ENCODE results near the gene TANC1.

The TANC1 gene

GRCh38 chr2:159071190-159071915 is 102.9 kb downstream of the TANC1 start:
- Histone ChIP-seq H3K4me3 (ENCODE audit: control insufficient read depth in 1 of 7, extremely low read depth in 1 of 7, insufficient read depth in 4 of 7, low read depth in 2 of 7, low read length in 6 of 7) (no peak overlapping the region), H3K4me1 (ENCODE audit: control extremely low read depth in 1 of 4, control insufficient read depth in 4 of 4, insufficient read depth in 4 of 4, low read length in 3 of 4) (no peaks in the 10 kb centered on the region), H3K36me3 (ENCODE audit: control insufficient read depth in 4 of 4, insufficient read depth in 4 of 4, low read length in 3 of 4) (no peaks in the 10 kb centered on the region), H3K27me3 (replicated peaks in 2 of 5; ENCODE audit: control insufficient read depth in 4 of 5, insufficient read depth in 5 of 5, low read length in 4 of 5) (no peaks in the 10 kb centered on the region), H3K27ac (ENCODE audit: insufficient read depth in 1 of 2, low read depth in 1 of 2, low read length in 2 of 2, poor library complexity in 1 of 2, severe bottlenecking in 2 of 2) (no peak overlapping the region), H3K9me3 (ENCODE audit: control extremely low read depth in 1 of 5, control insufficient read depth in 4 of 5, insufficient read depth in 2 of 5, low read depth in 1 of 5, low read length in 4 of 5) (no peaks in the 10 kb centered on the region)
- POLR2A ChIA-PET: no interaction called here
- WGBS (ENCODE audit: insufficient coverage): no CpG with 5 or more reads among the region's 2 CpGs
- DNase-seq: no peak
- CTCF ChIA-PET: interaction anchor here (2.7 to 4.3 kb wide), 4 partner anchors 8 to 20 kb away, joined by 6 to 16 read pairs (median 8); no protein-coding TSS in a partner anchor

GRCh38 chr2:159072795-159073194 is 104.4 kb downstream of the TANC1 start:
- ChIA-PET POLR2A (no interaction called here), CTCF (interaction anchor here (0.6 to 4.3 kb wide), 6 partner anchors 9 to 69 kb away, joined by 3 to 16 read pairs (median 4); no protein-coding TSS in a partner anchor)
- no peak for DNase-seq
- Histone ChIP-seq H3K9me3 (ENCODE audit: control extremely low read depth in 1 of 5, control insufficient read depth in 4 of 5, insufficient read depth in 2 of 5, low read depth in 1 of 5, low read length in 4 of 5) (no peaks in the 10 kb centered on the region), H3K27ac (ENCODE audit: insufficient read depth in 1 of 2, low read depth in 1 of 2, low read length in 2 of 2, poor library complexity in 1 of 2, severe bottlenecking in 2 of 2) (no peak overlapping the region), H3K4me1 (ENCODE audit: control extremely low read depth in 1 of 4, control insufficient read depth in 4 of 4, insufficient read depth in 4 of 4, low read length in 3 of 4) (no peaks in the 10 kb centered on the region), H3K36me3 (ENCODE audit: control insufficient read depth in 4 of 4, insufficient read depth in 4 of 4, low read length in 3 of 4) (no peaks in the 10 kb centered on the region), H3K4me3 (ENCODE audit: control insufficient read depth in 1 of 7, extremely low read depth in 1 of 7, insufficient read depth in 4 of 7, low read depth in 2 of 7, low read length in 6 of 7) (no peak overlapping the region), H3K27me3 (replicated peaks in 2 of 5; ENCODE audit: control insufficient read depth in 4 of 5, insufficient read depth in 5 of 5, low read length in 4 of 5) (no peaks in the 10 kb centered on the region)
- no CpG with 5 or more reads among the region's 2 CpGs for WGBS (ENCODE audit: insufficient coverage)

DNA sequence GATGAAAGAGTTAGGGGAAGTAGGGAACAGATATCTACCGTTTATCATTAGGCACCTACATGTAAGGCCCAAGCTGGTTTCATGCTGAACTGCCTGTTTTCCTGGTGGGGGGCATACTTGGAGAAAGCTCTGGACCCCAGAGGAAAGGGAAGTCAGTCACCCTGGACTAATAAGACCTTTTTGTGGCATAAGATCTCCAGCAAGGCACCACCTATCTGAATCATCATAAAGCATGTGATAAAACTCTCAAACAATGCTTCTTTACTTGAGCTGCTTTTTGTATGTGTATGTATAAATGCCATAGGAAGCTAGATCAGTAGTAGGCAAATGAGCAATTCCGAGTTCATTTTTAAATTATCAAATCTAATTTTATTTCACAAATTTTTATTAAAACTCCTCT is 104.8 kb downstream of the TANC1 start:
- Histone ChIP-seq H3K4me1 (ENCODE audit: control extremely low read depth in 1 of 4, control insufficient read depth in 4 of 4, insufficient read depth in 4 of 4, low read length in 3 of 4) (no peaks in the 10 kb centered on the region), H3K9me3 (ENCODE audit: control extremely low read depth in 1 of 5, control insufficient read depth in 4 of 5, insufficient read depth in 2 of 5, low read depth in 1 of 5, low read length in 4 of 5) (no peaks in the 10 kb centered on the region), H3K27ac (ENCODE audit: insufficient read depth in 1 of 2, low read depth in 1 of 2, low read length in 2 of 2, poor library complexity in 1 of 2, severe bottlenecking in 2 of 2) (no peak overlapping the region), H3K4me3 (ENCODE audit: control insufficient read depth in 1 of 7, extremely low read depth in 1 of 7, insufficient read depth in 4 of 7, low read depth in 2 of 7, low read length in 6 of 7) (no peak overlapping the region), H3K36me3 (ENCODE audit: control insufficient read depth in 4 of 4, insufficient read depth in 4 of 4, low read length in 3 of 4) (no peaks in the 10 kb centered on the region), H3K27me3 (replicated peaks in 2 of 5; ENCODE audit: control insufficient read depth in 4 of 5, insufficient read depth in 5 of 5, low read length in 4 of 5) (no peaks in the 10 kb centered on the region)
- POLR2A ChIA-PET: no interaction called here
- 67% methylated on average over 1 of the region's 2 CpGs for WGBS (ENCODE audit: insufficient coverage)
- DNase-seq: no peak
- CTCF ChIA-PET: interaction anchor here (0.6 to 4.3 kb wide), 6 partner anchors 10 to 68 kb away, joined by 3 to 16 read pairs (median 4); no protein-coding TSS in a partner anchor

DNA sequence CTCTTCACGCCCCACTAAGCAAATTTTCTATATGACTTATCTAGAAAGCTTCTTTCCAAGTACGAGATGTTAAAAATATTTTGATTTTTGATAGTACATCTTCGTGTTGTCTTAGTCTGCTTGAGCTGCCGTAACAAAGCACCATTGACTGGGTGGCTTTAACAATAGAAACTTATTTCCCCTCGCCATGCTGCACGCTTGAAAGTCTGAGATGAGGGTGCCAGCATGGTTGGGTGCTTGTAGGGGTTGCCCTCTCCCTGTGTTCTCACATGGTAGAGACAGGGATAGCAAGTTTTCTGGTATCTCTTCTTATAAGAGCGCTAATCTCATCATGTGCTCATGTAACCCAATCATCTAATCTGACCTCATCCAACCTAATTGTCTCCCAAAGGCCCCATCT is 106.2 kb downstream of the TANC1 start:
- ChIA-PET CTCF (interaction anchor here (1.0 kb wide), 1 partner anchor 12 kb away, joined by 3 read pairs; no protein-coding TSS in a partner anchor), POLR2A (no interaction called here)
- H3K27ac ChIP-seq (ENCODE audit: insufficient read depth in 1 of 2, low read depth in 1 of 2, low read length in 2 of 2, poor library complexity in 1 of 2, severe bottlenecking in 2 of 2): no peak overlapping the region
- H3K4me3 ChIP-seq (ENCODE audit: control insufficient read depth in 1 of 7, extremely low read depth in 1 of 7, insufficient read depth in 4 of 7, low read depth in 2 of 7, low read length in 6 of 7): no peak overlapping the region
- 96% methylated on average over 4 of the region's 7 CpGs for WGBS (ENCODE audit: insufficient coverage)
- no peak for DNase-seq
- peaks cover 0 to 2% (median 0%) of the 10 kb centered on the region in 5 experiments for H3K9me3 ChIP-seq (ENCODE audit: control extremely low read depth in 1 of 5, control insufficient read depth in 4 of 5, insufficient read depth in 2 of 5, low read depth in 1 of 5, low read length in 4 of 5)
- no peaks in the 10 kb centered on the region for H3K27me3 ChIP-seq (replicated peaks in 2 of 5; ENCODE audit: control insufficient read depth in 4 of 5, insufficient read depth in 5 of 5, low read length in 4 of 5)
- no peaks in the 10 kb centered on the region for H3K36me3 ChIP-seq (ENCODE audit: control insufficient read depth in 4 of 4, insufficient read depth in 4 of 4, low read length in 3 of 4)
- no peaks in the 10 kb centered on the region for H3K4me1 ChIP-seq (ENCODE audit: control extremely low read depth in 1 of 4, control insufficient read depth in 4 of 4, insufficient read depth in 4 of 4, low read length in 3 of 4)

GRCh38 chr2:159075727-159076126 is 107.3 kb downstream of the TANC1 start:
- Histone ChIP-seq H3K27me3 (replicated peaks in 2 of 5; ENCODE audit: control insufficient read depth in 4 of 5, insufficient read depth in 5 of 5, low read length in 4 of 5) (no peaks in the 10 kb centered on the region), H3K4me3 (ENCODE audit: control insufficient read depth in 1 of 7, extremely low read depth in 1 of 7, insufficient read depth in 4 of 7, low read depth in 2 of 7, low read length in 6 of 7) (no peak overlapping the region), H3K27ac (ENCODE audit: insufficient read depth in 1 of 2, low read depth in 1 of 2, low read length in 2 of 2, poor library complexity in 1 of 2, severe bottlenecking in 2 of 2) (no peak overlapping the region), H3K9me3 (ENCODE audit: control extremely low read depth in 1 of 5, control insufficient read depth in 4 of 5, insufficient read depth in 2 of 5, low read depth in 1 of 5, low read length in 4 of 5) (peaks cover 0 to 4% (median 0%) of the 10 kb centered on the region in 5 experiments), H3K36me3 (ENCODE audit: control insufficient read depth in 4 of 4, insufficient read depth in 4 of 4, low read length in 3 of 4) (no peaks in the 10 kb centered on the region), H3K4me1 (ENCODE audit: control extremely low read depth in 1 of 4, control insufficient read depth in 4 of 4, insufficient read depth in 4 of 4, low read length in 3 of 4) (no peaks in the 10 kb centered on the region)
- ChIA-PET POLR2A (no interaction called here), CTCF (interaction anchor here (1.0 to 1.2 kb wide), 2 partner anchors 11 to 34 kb away, joined by 3 read pairs; no protein-coding TSS in a partner anchor)
- no CpG with 5 or more reads among the region's 1 CpG for WGBS (ENCODE audit: insufficient coverage)
- no peak for DNase-seq

- H3K9me3 ChIP-seq (ENCODE audit: control extremely low read depth in 1 of 5, control insufficient read depth in 4 of 5, insufficient read depth in 2 of 5, low read depth in 1 of 5, low read length in 4 of 5): peaks cover 0 to 4% (median 0%) of the 10 kb centered on the region in 5 experiments
- H3K27me3 ChIP-seq (replicated peaks in 2 of 5; ENCODE audit: control insufficient read depth in 4 of 5, insufficient read depth in 5 of 5, low read length in 4 of 5): no peaks in the 10 kb centered on the region
- DNase-seq: no peak
- CTCF ChIA-PET: interaction anchor here (1.2 kb wide), 1 partner anchor 34 kb away, joined by 3 read pairs; no protein-coding TSS in a partner anchor
- POLR2A ChIA-PET: no interaction called here
- H3K4me1 ChIP-seq (ENCODE audit: control extremely low read depth in 1 of 4, control insufficient read depth in 4 of 4, insufficient read depth in 4 of 4, low read length in 3 of 4): no peaks in the 10 kb centered on the region
- H3K36me3 ChIP-seq (ENCODE audit: control insufficient read depth in 4 of 4, insufficient read depth in 4 of 4, low read length in 3 of 4): no peaks in the 10 kb centered on the region
- WGBS (ENCODE audit: insufficient coverage): no CpG with 5 or more reads among the region's 2 CpGs
- no peak overlapping the region for H3K27ac ChIP-seq (ENCODE audit: insufficient read depth in 1 of 2, low read depth in 1 of 2, low read length in 2 of 2, poor library complexity in 1 of 2, severe bottlenecking in 2 of 2)
- no peak overlapping the region for H3K4me3 ChIP-seq (ENCODE audit: control insufficient read depth in 1 of 7, extremely low read depth in 1 of 7, insufficient read depth in 4 of 7, low read depth in 2 of 7, low read length in 6 of 7)
These were observed 107.8 kb downstream of the TANC1 start for GRCh38 chr2:159076241-159076640.

DNA sequence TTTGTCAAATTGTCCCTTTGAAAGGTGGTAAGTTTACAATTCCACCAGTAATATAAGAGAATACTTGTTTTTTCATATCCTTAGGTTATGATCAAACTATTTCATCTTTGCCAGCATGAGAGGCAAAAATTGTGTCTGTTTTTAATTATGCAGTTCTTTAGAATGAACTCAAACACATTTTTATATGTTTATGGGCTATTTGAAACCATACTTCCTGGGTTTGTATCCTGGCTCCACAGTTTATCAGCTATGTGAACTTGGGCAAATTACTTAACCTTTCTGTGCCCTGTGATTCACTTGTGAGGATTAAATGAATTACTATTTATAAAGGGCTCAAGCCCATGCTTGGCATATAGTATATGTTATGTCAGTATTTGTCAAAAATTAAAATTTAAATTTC is 109.4 kb downstream of the TANC1 start:
- Histone ChIP-seq H3K9me3 (ENCODE audit: control extremely low read depth in 1 of 5, control insufficient read depth in 4 of 5, insufficient read depth in 2 of 5, low read depth in 1 of 5, low read length in 4 of 5) (peaks cover 0 to 5% (median 0%) of the 10 kb centered on the region in 5 experiments), H3K36me3 (ENCODE audit: control insufficient read depth in 4 of 4, insufficient read depth in 4 of 4, low read length in 3 of 4) (no peaks in the 10 kb centered on the region), H3K27me3 (replicated peaks in 2 of 5; ENCODE audit: control insufficient read depth in 4 of 5, insufficient read depth in 5 of 5, low read length in 4 of 5) (no peaks in the 10 kb centered on the region), H3K4me1 (ENCODE audit: control extremely low read depth in 1 of 4, control insufficient read depth in 4 of 4, insufficient read depth in 4 of 4, low read length in 3 of 4) (no peaks in the 10 kb centered on the region), H3K27ac (ENCODE audit: insufficient read depth in 1 of 2, low read depth in 1 of 2, low read length in 2 of 2, poor library complexity in 1 of 2, severe bottlenecking in 2 of 2) (no peak overlapping the region), H3K4me3 (ENCODE audit: control insufficient read depth in 1 of 7, extremely low read depth in 1 of 7, insufficient read depth in 4 of 7, low read depth in 2 of 7, low read length in 6 of 7) (no peak overlapping the region)
- CTCF ChIA-PET: interaction anchor here (1.2 kb wide), 1 partner anchor 8 kb away, joined by 4 read pairs; no protein-coding TSS in a partner anchor
- POLR2A ChIA-PET: no interaction called here
- no peak for DNase-seq

Data from common myeloid progenitor, CD34-positive (primary cell).